SK-N-MC (cell line): ENCODE data around the gene KIAA0753.

Source experiments
- EZH2 ChIP-seq: fragments of 200-600 bp; sonication (generic); IDR thresholded peaks from one replicate; pipeline ENCODE4 v1.6.1; 2017; ENCODE audit warnings: antibody characterized with exemption
- FOXP2 ChIP-seq: optimal IDR thresholded peaks from 2 replicates; pipeline ENCODE3; 2011; ENCODE audit warnings: mild to moderate bottlenecking, moderate library complexity; ENCODE audit not compliant: insufficient read depth; ENCODE audit errors: extremely low read length, control extremely low read depth
- POLR2AphosphoS5 ChIP-seq: IDR thresholded peaks from 2 replicates; pipeline ENCODE4 v1.6.1; 2012; ENCODE audit warnings: mild to moderate bottlenecking, low read depth, low read length, borderline replicate concordance

- TF ChIP-seq EZH2 (no peak), POLR2AphosphoS5 (no peak), FOXP2 (no peak)
Observed at GRCh38 chr17:6531575-6531974, 108.9 kb downstream of the KIAA0753 start.
